RWPE1 (cell line): ENCODE results near the gene GGA2.

Source experiments
- CTCF ChIA-PET: fragments of 350-600 bp; sonication (Branson Sonifier 250); formaldehyde crosslinking; extraction: SDS; loops from one replicate; lab custom pipeline; 2021; lab: Yijun Ruan, JAX
- POLR2A ChIA-PET: fragments of 400-600 bp; formaldehyde crosslinking; extraction: SDS; loops from one replicate; lab custom pipeline; 2020; ENCODE audit warnings: antibody characterized with exemption; ENCODE audit not compliant: low non-redundant PET; lab: Yijun Ruan, JAX
- DNase-seq: peaks from one replicate; pipeline ENCODE4 v3.0.0; 2012; ENCODE audit warnings: low spot score
- H3K27ac ChIP-seq: fragments of 450-650 bp; 2 replicates; pipeline ENCODE4 v1.5.1; 2017
- TF ChIP-seq, protein P1 (sequence below): fragments of 450-650 bp; conservative IDR thresholded peaks from 2 replicates; pipeline ENCODE4 v1.5.1; 2017; ENCODE audit warnings: low read depth, mild to moderate bottlenecking

GGA2 gene

GRCh38 chr16:23524886-23525285 is 14.6 kb upstream of the GGA2 start:
- no peak overlapping the region for H3K27ac ChIP-seq
- CTCF ChIA-PET = no interaction called here
- POLR2A ChIA-PET = interaction anchor here (0.9 kb wide), 1 partner anchor 13 kb away, joined by 3 read pairs; no protein-coding TSS in a partner anchor
- DNase-seq = no peak
- TF ChIP-seq, protein P1, sequence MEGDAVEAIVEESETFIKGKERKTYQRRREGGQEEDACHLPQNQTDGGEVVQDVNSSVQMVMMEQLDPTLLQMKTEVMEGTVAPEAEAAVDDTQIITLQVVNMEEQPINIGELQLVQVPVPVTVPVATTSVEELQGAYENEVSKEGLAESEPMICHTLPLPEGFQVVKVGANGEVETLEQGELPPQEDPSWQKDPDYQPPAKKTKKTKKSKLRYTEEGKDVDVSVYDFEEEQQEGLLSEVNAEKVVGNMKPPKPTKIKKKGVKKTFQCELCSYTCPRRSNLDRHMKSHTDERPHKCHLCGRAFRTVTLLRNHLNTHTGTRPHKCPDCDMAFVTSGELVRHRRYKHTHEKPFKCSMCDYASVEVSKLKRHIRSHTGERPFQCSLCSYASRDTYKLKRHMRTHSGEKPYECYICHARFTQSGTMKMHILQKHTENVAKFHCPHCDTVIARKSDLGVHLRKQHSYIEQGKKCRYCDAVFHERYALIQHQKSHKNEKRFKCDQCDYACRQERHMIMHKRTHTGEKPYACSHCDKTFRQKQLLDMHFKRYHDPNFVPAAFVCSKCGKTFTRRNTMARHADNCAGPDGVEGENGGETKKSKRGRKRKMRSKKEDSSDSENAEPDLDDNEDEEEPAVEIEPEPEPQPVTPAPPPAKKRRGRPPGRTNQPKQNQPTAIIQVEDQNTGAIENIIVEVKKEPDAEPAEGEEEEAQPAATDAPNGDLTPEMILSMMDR = no peak

DNA sequence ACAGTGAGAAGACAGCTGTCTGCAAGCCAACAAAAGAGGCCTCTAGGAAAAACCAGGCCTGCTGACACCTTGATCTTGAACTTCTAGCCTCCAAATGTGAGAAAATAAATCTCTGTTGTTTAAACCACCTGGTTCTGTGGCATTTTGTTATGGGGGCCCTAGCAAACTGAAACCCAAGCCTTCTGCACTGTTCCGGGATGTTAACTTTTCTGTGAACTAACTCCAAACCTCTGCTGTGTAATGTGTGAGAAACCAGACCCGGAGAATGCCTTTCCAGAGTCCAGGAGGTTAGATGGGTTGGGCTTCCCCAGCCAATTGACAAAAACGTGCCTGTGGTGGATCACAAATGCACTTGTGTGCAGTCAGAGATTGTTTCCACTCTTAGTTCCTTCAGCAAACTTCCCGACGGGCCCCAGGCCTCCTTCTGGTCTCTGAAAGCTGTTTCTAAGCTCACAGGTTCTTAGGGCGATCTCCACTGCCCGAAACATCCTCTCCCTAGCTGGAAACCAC is 13.6 kb upstream of the GGA2 start:
- ChIA-PET CTCF (no interaction called here), POLR2A (interaction anchor here (0.9 kb wide), 1 partner anchor 14 kb away, joined by 3 read pairs; no protein-coding TSS in a partner anchor)
- TF ChIP-seq, protein P1 = no peak
- DNase-seq = no peak
- no peak overlapping the region for H3K27ac ChIP-seq

DNA sequence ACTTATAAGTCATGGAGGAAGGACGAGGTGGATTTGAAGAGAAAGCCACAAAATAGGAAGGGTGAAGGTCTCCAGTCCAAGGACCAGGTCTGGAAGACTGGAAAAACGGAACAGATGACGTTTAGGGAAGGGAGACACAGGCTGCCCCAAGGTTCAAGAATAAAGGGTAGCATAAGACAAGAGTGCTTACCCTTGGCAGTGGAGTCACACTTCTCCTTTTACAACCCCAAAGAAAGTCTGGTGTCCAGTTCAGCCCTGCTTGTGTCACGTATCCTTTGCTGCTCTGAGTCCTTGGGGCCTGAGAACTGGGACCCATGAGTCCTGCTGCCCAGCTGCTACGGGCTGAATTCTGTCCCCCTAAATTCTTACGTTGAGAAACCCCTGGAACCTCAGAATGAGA is 13.0 kb upstream of the GGA2 start:
- no peak for DNase-seq
- POLR2A ChIA-PET = no interaction called here
- no peak overlapping the region for H3K27ac ChIP-seq
- CTCF ChIA-PET = no interaction called here
- TF ChIP-seq, protein P1 = no peak

GRCh38 chr16:23521965-23522364 is 11.7 kb upstream of the GGA2 start:
- TF ChIP-seq, protein P1 = no peak
- no peak overlapping the region for H3K27ac ChIP-seq
- ChIA-PET POLR2A (no interaction called here), CTCF (no interaction called here)
- no peak for DNase-seq

DNA sequence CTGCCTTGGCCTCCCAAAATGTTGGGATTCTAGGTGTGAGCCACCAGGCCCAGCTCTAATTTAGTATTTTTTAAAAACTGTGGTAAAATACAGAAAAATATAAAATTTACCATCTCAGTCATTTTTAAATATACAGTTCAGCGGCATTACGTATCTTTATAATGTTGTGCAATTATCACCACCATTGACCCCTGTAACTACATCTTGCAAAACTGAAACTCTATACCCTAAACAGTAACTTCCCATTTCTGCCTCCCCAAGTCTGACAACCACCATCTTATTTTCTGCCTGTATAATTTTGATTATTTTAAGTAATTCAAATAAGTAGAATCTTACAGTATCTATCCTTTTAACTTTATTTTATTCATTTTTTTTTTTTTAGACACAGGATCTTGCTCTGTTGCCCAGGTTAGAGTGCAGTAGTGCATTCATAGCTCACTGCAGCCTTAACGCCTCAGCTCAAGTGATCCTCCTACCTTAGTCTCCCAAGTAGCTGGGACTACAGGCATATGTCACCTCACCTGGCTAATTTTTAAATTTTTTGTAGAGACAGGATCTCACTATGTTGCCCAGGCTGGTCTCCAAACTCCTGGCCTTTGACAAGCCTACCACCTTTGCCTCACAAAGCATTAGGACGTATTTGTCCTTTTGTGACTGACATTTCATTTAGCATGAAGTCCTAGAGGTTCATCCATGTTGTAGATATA is 10.9 kb upstream of the GGA2 start:
- POLR2A ChIA-PET = interaction anchor here (0.6 kb wide), 1 partner anchor 92 kb away, joined by 3 read pairs; no protein-coding TSS in a partner anchor
- H3K27ac ChIP-seq = no peak overlapping the region
- no peak for DNase-seq
- CTCF ChIA-PET = no interaction called here
- TF ChIP-seq, protein P1 = no peak

DNA sequence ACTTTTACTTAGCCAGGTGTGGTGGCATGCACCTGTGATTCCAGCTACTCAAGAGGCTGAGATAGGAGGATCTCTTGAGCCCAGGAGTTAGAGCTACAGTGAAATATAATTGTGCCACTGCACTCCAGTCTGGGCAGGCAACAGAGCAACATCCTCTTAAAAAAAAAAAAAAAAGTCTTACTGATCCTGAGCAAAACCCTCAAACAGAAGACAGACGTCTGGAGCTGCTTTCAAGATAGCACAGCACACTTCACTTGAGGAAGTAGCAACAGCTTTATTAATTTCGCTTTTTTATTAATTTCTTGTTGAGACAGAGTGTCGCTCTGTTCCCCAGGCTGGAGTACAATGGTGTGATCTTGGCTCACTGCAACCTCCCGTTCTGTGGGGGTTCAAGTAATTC is 10.2 kb upstream of the GGA2 start:
- no peak for DNase-seq
- ChIA-PET CTCF (interaction anchor here (0.7 kb wide), 1 partner anchor 1521 kb away, joined by 3 read pairs; no protein-coding TSS in a partner anchor), POLR2A (interaction anchor here (0.6 kb wide), 1 partner anchor 92 kb away, joined by 3 read pairs; no protein-coding TSS in a partner anchor)
- TF ChIP-seq, protein P1 = no peak
- no peak overlapping the region for H3K27ac ChIP-seq
